Measurements from ENCODE around the gene DNAJC6. TPM values are rescaled to one million over a fixed set of nuclear protein-coding genes. Genes with fewer than 3 reads are reported as not detected.

Gene DNAJC6
- total RNA-seq, 3 donors from 2014 or later: 1.6 to 9.6 (median 1.8) TPM

- Histone ChIP-seq H3K36me3 (ENCODE audit: low read depth) (no peaks in the 10 kb centered on the region), H3K4me3 (no peak overlapping the region), H3K9me3 (no peaks in the 10 kb centered on the region), H3K4me1 (ENCODE audit: low read depth) (no peaks in the 10 kb centered on the region)
- TF ChIP-seq, protein P1, sequence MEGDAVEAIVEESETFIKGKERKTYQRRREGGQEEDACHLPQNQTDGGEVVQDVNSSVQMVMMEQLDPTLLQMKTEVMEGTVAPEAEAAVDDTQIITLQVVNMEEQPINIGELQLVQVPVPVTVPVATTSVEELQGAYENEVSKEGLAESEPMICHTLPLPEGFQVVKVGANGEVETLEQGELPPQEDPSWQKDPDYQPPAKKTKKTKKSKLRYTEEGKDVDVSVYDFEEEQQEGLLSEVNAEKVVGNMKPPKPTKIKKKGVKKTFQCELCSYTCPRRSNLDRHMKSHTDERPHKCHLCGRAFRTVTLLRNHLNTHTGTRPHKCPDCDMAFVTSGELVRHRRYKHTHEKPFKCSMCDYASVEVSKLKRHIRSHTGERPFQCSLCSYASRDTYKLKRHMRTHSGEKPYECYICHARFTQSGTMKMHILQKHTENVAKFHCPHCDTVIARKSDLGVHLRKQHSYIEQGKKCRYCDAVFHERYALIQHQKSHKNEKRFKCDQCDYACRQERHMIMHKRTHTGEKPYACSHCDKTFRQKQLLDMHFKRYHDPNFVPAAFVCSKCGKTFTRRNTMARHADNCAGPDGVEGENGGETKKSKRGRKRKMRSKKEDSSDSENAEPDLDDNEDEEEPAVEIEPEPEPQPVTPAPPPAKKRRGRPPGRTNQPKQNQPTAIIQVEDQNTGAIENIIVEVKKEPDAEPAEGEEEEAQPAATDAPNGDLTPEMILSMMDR (IDR thresholded peaks at IDR 0.05): no peak
- DNase-seq (no peak), ATAC-seq (no peak)
- intact Hi-C loops (cut with DNase I, micrococcal nuclease): no loop called here
These were observed 100.5 kb downstream of the DNAJC6 start for GRCh38 chr1:65409816-65410326.

GRCh38 chr1:65412256-65412983 is 103.1 kb downstream of the DNAJC6 start:
- no peaks in the 10 kb centered on the region for H3K4me1 ChIP-seq (ENCODE audit: low read depth)
- TF ChIP-seq, protein P1 (IDR thresholded peaks at IDR 0.05): no peak
- intact Hi-C loops (cut with DNase I, micrococcal nuclease): no loop called here
- H3K36me3 ChIP-seq (ENCODE audit: low read depth): no peaks in the 10 kb centered on the region
- ATAC-seq: no peak
- no peak overlapping the region for H3K4me3 ChIP-seq
- DNase-seq: no peak
- no peaks in the 10 kb centered on the region for H3K9me3 ChIP-seq

DNA sequence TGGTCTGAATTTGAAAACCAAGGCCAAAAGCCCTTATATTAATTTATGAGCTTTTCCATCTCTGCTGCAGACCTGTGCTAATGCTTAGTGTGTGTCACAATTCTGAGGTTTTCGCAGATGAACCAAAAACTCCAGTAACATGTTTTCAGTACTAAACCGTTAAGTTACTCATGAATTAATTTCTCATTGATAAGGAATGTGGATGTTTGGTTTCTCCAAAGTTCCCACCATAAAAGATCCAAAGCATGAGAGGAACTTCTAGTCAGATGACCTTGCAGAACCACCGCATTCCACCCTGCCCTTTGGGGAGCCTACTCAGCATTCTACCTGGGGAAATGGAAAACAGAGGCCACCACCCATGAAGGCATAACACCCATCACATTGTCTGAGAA is 103.6 kb downstream of the DNAJC6 start:
- TF ChIP-seq, protein P1 (IDR thresholded peaks at IDR 0.05): no peak
- ATAC-seq (no peak), DNase-seq (no peak)
- no peaks in the 10 kb centered on the region for H3K9me3 ChIP-seq
- no peaks in the 10 kb centered on the region for H3K4me1 ChIP-seq (ENCODE audit: low read depth)
- intact Hi-C loops (cut with DNase I, micrococcal nuclease): no loop called here
- H3K4me3 ChIP-seq: no peak overlapping the region
- H3K36me3 ChIP-seq (ENCODE audit: low read depth): no peaks in the 10 kb centered on the region

- no peaks in the 10 kb centered on the region for H3K9me3 ChIP-seq
- ATAC-seq (no peak), DNase-seq (no peak)
- no peaks in the 10 kb centered on the region for H3K36me3 ChIP-seq (ENCODE audit: low read depth)
- H3K4me3 ChIP-seq: no peak overlapping the region
- no peaks in the 10 kb centered on the region for H3K4me1 ChIP-seq (ENCODE audit: low read depth)
- TF ChIP-seq, protein P1 (IDR thresholded peaks at IDR 0.05): no peak
- intact Hi-C loops (cut with DNase I, micrococcal nuclease): no loop called here
These were observed 105.2 kb downstream of the DNAJC6 start for GRCh38 chr1:65414538-65414937.

GRCh38 chr1:65416767-65417166 is 107.4 kb downstream of the DNAJC6 start:
- no peak for ATAC-seq
- Histone ChIP-seq H3K4me3 (no peak overlapping the region), H3K36me3 (ENCODE audit: low read depth) (no peaks in the 10 kb centered on the region), H3K4me1 (ENCODE audit: low read depth) (peaks cover 3% of the 10 kb centered on the region), H3K9me3 (no peaks in the 10 kb centered on the region)
- intact Hi-C loops (cut with DNase I, micrococcal nuclease): no loop called here
- TF ChIP-seq, protein P1 (IDR thresholded peaks at IDR 0.05): no peak
- no peak for DNase-seq

Measured in mucosa of descending colon (tissue), 3 donors.